Muscle layer of colon (tissue), 2 donors: ENCODE data around the gene MPRIP.
"Not testable (repeated sequence)": the region's sequence is repeated elsewhere in the genome, so short reads cannot be mapped to it uniquely, and the experiment has no call there.

ENCODE experiments used
- H3K27ac ChIP-seq: one replicate; pipeline ENCODE4 v1.7.0; 2013; ENCODE audit warnings: low read depth, mild to moderate bottlenecking, low read length, moderate library complexity
- H3K27me3 ChIP-seq, 2 donors: one replicate each; pipeline ENCODE4 v1.7.0; 2013; ENCODE audit warnings: low read length in 2 of 2, mild to moderate bottlenecking in 2 of 2; ENCODE audit not compliant: insufficient read depth in 2 of 2, control insufficient read depth in 1 of 2
- H3K36me3 ChIP-seq: one replicate; pipeline ENCODE4 v1.7.0; 2013; ENCODE audit warnings: mild to moderate bottlenecking, low read length; ENCODE audit not compliant: insufficient read depth
- H3K4me1 ChIP-seq: one replicate; pipeline ENCODE4 v1.7.0; 2013; ENCODE audit warnings: mild to moderate bottlenecking, low read length; ENCODE audit not compliant: insufficient read depth
- H3K4me3 ChIP-seq, 2 donors: one replicate each; pipeline ENCODE4 v1.7.0; 2013; ENCODE audit warnings: low read length in 2 of 2, low read depth in 1 of 2, mild to moderate bottlenecking in 1 of 2, moderate library complexity in 1 of 2
- H3K9ac ChIP-seq: one replicate; pipeline ENCODE4 v1.7.0; 2013; ENCODE audit warnings: low read length
- H3K9me3 ChIP-seq: one replicate; pipeline ENCODE4 v1.7.0; 2013; ENCODE audit warnings: mild to moderate bottlenecking, low read length
- donor health status: abdominal sarcoma.
- donor health status: Adenocarcinoma of cecum.

The MPRIP gene

DNA sequence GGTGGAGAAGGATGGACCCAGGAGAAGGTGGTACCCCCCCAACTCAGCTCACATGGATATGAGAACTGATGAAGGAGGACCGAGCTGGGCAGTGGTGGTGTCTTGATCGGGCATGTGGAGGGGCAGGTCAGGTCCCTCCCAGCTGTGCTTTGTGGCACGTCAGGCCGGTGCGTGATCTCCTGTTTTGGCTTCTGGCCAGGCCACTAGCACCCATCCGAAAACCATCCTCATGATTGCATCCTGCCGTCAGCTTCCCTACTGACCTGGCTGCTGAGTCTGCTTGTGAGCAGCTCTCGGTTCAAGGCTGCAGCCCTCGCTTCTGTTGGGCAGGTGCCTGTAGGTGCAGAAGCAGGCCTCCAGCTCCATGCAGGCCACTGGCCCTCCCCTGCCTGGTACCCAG lies 110.8 kb downstream of the MPRIP start:
- Histone ChIP-seq H3K4me3 (no peak overlapping the region), H3K9me3 (no peaks in the 10 kb centered on the region), H3K4me1 (peaks cover 18% of the 10 kb centered on the region), H3K9ac (no peak overlapping the region), H3K36me3 (peaks cover 73% of the 10 kb centered on the region), H3K27me3 (no peaks in the 10 kb centered on the region), H3K27ac (no peak overlapping the region)

DNA sequence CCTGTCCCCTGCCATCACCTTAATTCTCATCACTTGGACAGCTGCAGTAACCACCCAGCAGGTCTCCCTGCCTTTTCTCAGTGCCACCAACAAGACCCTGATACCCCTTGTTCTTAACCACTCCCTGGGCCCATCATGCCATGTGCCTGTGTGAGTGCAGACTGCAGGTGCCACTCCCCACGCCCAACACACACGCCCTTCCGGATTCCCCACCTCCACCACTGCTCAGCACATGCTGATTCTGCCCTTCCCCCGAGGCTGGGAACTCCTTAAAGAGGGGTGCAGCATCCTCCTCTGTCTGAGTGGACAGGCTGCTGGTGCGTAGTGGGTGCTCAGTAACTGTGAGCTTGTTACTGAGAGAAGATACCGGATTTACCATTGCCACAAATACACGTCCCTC lies 111.5 kb downstream of the MPRIP start:
- Histone ChIP-seq H3K27ac (no peak overlapping the region), H3K9ac (no peak overlapping the region), H3K27me3 (no peaks in the 10 kb centered on the region), H3K9me3 (no peaks in the 10 kb centered on the region), H3K4me1 (peaks cover 18% of the 10 kb centered on the region), H3K4me3 (no peak overlapping the region), H3K36me3 (peaks cover 71% of the 10 kb centered on the region)

DNA sequence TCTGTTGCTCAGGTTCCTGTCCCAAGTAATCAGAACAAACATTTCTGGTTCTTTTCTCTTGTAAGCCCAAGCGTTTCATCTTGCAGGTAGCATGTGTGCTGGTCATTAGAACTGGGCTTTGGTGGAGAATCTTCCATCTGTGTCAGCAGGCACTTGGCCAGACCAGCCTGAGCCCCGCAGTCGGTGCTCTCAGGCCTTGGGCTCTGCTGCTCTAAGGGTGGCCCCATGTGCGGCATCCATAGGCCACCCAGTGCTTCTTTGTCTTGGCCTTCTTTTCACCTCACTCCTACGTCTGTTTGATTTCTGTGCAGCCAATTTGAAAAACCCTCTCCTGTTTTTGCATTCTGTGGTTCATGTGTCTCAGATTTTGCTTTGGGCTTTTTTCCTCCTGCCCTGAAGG lies 112.3 kb downstream of the MPRIP start:
- Histone ChIP-seq H3K4me3 (no peak overlapping the region), H3K4me1 (peaks cover 18% of the 10 kb centered on the region), H3K9me3 (no peaks in the 10 kb centered on the region), H3K36me3 (peaks cover 79% of the 10 kb centered on the region), H3K9ac (no peak overlapping the region), H3K27me3 (no peaks in the 10 kb centered on the region), H3K27ac (no peak overlapping the region)

DNA sequence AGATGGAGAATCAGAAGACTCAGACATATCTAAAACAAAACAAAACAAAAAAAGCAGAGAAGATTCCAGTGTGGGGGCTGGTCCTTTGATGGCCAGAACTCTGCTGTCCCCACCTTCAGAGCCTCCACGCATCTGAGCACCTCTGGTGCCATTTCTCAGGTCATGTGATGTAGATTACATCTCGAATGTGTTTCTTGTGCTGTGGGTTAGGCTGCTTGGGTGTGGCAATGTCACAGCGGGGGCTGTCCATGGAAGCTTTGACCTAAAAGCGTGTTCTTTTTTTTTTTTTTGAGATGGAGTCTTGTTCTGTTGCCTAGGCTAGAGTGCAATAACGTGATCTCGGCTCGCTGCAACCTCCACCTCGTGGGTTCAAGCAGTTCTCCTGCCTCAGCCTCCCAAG lies 112.7 kb downstream of the MPRIP start:
- no peaks in the 10 kb centered on the region for H3K27me3 ChIP-seq
- no peak overlapping the region for H3K4me3 ChIP-seq
- H3K9me3 ChIP-seq: no peaks in the 10 kb centered on the region
- H3K36me3 ChIP-seq: peaks cover 80% of the 10 kb centered on the region
- no peak overlapping the region for H3K27ac ChIP-seq
- peaks cover 18% of the 10 kb centered on the region for H3K4me1 ChIP-seq
- no peak overlapping the region for H3K9ac ChIP-seq

DNA sequence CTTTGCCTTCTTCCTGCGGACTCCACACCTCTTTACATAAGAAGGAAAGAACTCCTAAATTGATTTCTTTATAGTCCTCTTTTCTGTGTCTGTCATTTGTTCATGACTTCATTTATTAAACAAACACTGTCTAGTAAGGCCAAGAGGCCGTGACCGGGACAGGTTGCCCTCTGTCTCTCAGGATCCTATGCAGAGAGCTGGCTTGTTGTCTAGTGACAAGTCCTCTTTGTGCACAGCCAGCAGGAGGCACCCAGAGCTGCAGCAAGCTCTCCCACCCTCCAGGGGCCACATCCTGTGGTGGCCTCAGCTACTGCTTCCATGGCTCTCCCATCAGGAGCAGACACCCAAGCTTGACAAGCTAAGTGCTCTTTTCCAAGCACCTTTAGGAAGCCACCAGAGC lies 113.3 kb downstream of the MPRIP start:
- peaks cover 74% of the 10 kb centered on the region for H3K36me3 ChIP-seq
- H3K27ac ChIP-seq: no peak overlapping the region
- no peak overlapping the region for H3K9ac ChIP-seq

DNA sequence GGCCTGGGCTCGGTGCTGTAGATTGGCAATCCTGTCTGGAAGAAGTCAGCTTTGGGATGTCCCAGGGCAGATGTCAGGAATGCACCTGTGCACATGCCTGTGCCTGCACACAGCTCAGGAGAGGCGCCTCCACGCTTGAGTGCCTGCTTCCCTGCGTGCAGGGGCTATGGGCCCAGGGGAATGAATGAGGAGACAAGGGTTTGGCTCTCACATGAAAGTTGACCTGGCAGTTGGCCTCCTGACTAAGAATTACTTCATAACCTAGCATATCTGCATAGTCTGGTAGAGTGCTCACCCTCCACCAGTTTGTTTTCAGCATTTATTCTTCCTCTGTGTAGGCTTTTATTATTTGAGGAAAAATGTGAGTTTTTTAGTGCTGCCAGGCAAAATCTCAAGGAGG lies 113.8 kb downstream of the MPRIP start:
- no peaks in the 10 kb centered on the region for H3K27me3 ChIP-seq
- no peak overlapping the region for H3K9ac ChIP-seq
- H3K27ac ChIP-seq: no peak overlapping the region
- peaks cover 18% of the 10 kb centered on the region for H3K4me1 ChIP-seq
- H3K36me3 ChIP-seq: peaks cover 75% of the 10 kb centered on the region
- H3K9me3 ChIP-seq: no peaks in the 10 kb centered on the region
- no peak overlapping the region for H3K4me3 ChIP-seq

More for the DNA sequence above, 113.3 kb downstream of the MPRIP start:
- Histone ChIP-seq H3K27me3 (no peaks in the 10 kb centered on the region), H3K9me3 (no peaks in the 10 kb centered on the region), H3K4me1 (peaks cover 18% of the 10 kb centered on the region), H3K4me3 (no peak overlapping the region)

DNA sequence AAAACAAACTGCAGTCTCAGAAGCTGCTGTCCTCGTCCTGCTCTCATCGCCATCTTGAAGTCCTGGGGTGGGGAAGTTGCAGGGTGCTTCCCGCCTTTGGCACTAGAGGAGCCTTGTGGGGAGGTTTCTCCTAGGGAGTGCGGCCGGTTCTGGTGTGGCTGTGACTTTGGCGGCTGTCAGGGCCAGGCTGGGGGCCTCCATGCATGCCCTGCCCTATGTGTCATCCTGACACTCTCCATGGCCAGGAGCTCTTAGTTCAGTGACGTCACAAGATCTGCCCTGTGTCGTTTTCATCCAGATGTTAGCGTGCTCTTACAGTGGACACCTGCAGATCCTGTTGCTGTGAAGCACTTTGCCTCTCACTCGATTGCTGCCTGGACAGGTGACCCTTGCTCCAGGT lies 114.3 kb downstream of the MPRIP start:
- Histone ChIP-seq H3K36me3 (peaks cover 75% of the 10 kb centered on the region), H3K9ac (no peak overlapping the region), H3K27me3 (no peaks in the 10 kb centered on the region), H3K4me1 (peaks cover 14% of the 10 kb centered on the region), H3K9me3 (no peaks in the 10 kb centered on the region), H3K27ac (no peak overlapping the region), H3K4me3 (no peak overlapping the region)

DNA sequence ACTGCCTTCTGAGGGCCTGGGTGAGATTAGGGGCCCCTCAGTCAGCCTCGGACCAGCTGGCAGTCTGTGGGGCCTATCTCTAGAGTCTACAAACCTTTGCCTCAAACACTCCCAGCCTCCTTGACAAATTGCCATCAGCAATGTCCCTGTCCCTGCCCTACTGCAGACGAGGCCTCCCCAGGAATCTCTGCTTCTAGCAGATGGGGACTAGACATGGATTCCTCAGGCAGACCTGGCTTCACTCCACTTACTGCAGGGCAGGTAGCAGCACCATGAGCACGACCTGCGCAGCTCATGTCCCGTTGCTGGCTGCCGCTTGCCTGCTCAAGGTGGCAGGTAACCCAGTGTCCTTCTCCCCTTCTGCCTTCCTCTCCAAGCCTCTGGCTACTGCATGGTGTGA lies 114.8 kb downstream of the MPRIP start:
- peaks cover 77% of the 10 kb centered on the region for H3K36me3 ChIP-seq
- H3K9ac ChIP-seq: no peak overlapping the region
- no peaks in the 10 kb centered on the region for H3K27me3 ChIP-seq
- peaks cover 9% of the 10 kb centered on the region for H3K4me1 ChIP-seq
- H3K9me3 ChIP-seq: no peaks in the 10 kb centered on the region
- H3K4me3 ChIP-seq: no peak overlapping the region
- H3K27ac ChIP-seq: no peak overlapping the region

DNA sequence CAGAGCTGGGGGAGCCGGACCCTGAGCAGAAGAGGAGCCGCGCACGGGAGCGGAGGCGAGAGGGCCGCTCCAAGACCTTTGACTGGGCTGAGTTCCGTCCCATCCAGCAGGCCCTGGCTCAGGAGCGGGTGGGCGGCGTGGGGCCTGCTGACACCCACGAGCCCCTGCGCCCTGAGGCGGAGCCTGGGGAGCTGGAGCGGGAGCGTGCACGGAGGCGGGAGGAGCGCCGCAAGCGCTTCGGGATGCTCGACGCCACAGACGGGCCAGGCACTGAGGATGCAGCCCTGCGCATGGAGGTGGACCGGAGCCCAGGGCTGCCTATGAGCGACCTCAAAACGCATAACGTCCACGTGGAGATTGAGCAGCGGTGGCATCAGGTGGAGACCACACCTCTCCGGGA lies 116.2 kb downstream of the MPRIP start:
- not testable (repeated sequence) for H3K4me1 ChIP-seq, H3K27me3 ChIP-seq, H3K9me3 ChIP-seq, H3K9ac ChIP-seq, H3K27ac ChIP-seq, H3K4me3 ChIP-seq
- peaks cover 75% of the 10 kb centered on the region for H3K36me3 ChIP-seq

DNA sequence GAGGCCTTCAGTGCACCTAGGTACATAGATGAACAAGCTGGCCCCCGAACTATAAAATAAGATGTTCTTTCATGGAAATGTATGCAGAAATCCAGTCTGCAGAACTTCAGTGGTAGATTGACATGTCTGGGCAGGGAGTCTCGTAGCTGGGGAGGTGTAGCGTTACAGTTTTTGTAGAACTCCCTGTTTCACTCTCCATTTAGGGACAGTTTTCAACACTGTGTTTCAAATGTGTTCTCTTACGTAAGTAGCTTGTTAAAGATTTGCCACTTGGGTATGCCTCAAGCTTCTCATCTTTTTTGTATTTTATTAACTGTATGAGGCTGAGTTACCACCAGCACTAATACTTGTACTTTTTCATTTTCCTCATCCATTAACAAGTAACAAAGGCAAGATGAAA lies 117.3 kb downstream of the MPRIP start:
- no peaks in the 10 kb centered on the region for H3K4me1 ChIP-seq
- no peak overlapping the region for H3K9ac ChIP-seq
- H3K27me3 ChIP-seq: no peaks in the 10 kb centered on the region
- H3K4me3 ChIP-seq: no peak overlapping the region
- H3K36me3 ChIP-seq: peaks cover 64% of the 10 kb centered on the region
- H3K9me3 ChIP-seq: no peaks in the 10 kb centered on the region
- no peak overlapping the region for H3K27ac ChIP-seq

DNA sequence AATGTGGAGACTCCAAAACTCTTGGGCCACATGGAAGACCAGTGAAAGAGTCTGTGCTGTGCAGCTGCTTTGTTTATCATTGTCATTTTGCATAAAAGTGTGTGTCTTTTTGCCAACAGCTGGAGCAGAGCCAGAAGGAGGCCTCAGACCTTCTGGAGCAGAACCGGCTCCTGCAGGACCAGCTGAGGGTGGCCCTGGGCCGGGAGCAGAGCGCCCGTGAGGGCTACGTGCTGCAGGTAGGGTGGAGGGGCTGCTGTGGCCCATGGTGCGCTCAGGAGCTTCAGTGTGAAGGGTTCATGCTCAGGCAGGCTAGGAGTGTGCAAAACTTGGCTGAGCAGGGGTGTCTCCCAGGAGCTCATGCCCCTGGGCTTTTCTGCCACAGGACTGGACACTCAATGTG lies 118.9 kb downstream of the MPRIP start:
- Histone ChIP-seq H3K9ac (no peak overlapping the region), H3K9me3 (no peaks in the 10 kb centered on the region), H3K27me3 (no peaks in the 10 kb centered on the region), H3K36me3 (peaks cover 64% of the 10 kb centered on the region), H3K4me1 (no peaks in the 10 kb centered on the region), H3K27ac (no peak overlapping the region), H3K4me3 (no peak overlapping the region)

DNA sequence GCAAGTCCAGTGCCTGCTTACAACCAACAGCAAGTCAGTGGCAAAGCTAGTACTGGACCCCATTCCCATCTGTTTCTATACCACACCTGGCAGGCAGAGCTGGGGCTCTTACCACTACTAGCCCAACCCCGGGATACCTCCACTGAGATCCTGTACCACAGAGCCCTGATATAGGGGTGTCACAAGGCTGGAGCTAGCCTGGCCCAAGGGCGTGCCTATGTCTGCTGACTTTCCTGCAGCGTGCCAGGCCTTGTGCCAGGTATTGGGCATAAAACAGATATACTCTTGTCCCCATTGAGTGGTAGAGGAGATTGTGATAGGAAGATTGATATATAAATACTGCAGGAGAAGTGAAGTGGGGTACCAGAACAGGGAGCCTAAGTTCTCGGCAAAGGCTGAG lies 119.5 kb downstream of the MPRIP start:
- Histone ChIP-seq H3K36me3 (peaks cover 64% of the 10 kb centered on the region), H3K27ac (no peak overlapping the region), H3K9ac (no peak overlapping the region)

More for the DNA sequence above, 119.5 kb downstream of the MPRIP start:
- no peaks in the 10 kb centered on the region for H3K4me1 ChIP-seq
- H3K4me3 ChIP-seq: no peak overlapping the region
- H3K9me3 ChIP-seq: no peaks in the 10 kb centered on the region
- H3K27me3 ChIP-seq: no peaks in the 10 kb centered on the region
